Measurements from ENCODE around the gene DLGAP4.

Gene DLGAP4

GRCh38 chr20:36322131-36322530, 16.0 kb downstream of the DLGAP4 start:
- no peaks in the 10 kb centered on the region for H3K36me3 ChIP-seq (ENCODE audit: insufficient read depth, insufficient read length, low read length)
- H3K4me3 ChIP-seq (ENCODE audit: insufficient read length, low read depth) = no peak overlapping the region
- 0 out of 2 replicates have a peak, but pooled peaks cover 5% of the 10 kb centered on the region for H3K9me3 ChIP-seq (ENCODE audit: insufficient read depth, low read length)
- TF ChIP-seq YY1 (IDR thresholded peaks at IDR 0.05; ENCODE audit: insufficient read depth, insufficient read length) (no peak), ZNF274 (IDR thresholded peaks at IDR 0.05; ENCODE audit: low read depth, low read length) (no peak), SUZ12 (IDR thresholded peaks at IDR 0.05; ENCODE audit: extremely low read depth, insufficient read depth, insufficient read length) (no peak)
- no peaks in the 10 kb centered on the region for H3K27me3 ChIP-seq (ENCODE audit: insufficient read depth, insufficient read length)
- DNase-seq (ENCODE audit: low read depth, low spot score) = no peak
- no peak overlapping the region for H3K9ac ChIP-seq (ENCODE audit: insufficient read length, low read depth)
- H3K4me1 ChIP-seq (ENCODE audit: insufficient read depth, insufficient read length) = peaks cover 19% of the 10 kb centered on the region

DNA sequence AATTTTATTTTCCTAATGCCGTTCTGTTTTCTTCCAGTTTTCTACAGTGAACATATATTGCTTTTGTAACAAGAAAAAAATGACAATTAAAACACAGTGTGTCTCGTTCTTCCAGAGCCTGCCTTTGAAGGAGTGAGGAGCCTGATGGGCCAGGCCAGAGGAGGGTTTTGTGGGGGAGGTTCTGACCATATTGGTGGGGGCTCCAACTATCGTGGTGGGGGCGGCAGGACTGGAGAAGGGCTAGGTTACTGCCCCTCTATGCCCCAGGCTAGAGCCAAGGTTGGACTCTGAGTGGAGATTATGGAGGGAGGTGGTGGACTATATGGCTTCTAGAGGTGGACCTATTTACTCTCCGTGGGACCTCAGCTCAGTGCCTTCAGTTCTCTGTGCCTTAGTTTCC, 24.0 kb downstream of the DLGAP4 start:
- Histone ChIP-seq H3K36me3 (ENCODE audit: insufficient read depth, insufficient read length, low read length) (no peaks in the 10 kb centered on the region), H3K4me3 (ENCODE audit: insufficient read length, low read depth) (no peak overlapping the region), H3K9me3 (ENCODE audit: insufficient read depth, low read length) (0 out of 2 replicates have a peak, but pooled peaks cover 4% of the 10 kb centered on the region), H3K4me1 (ENCODE audit: insufficient read depth, insufficient read length) (peaks cover 38% of the 10 kb centered on the region), H3K27me3 (ENCODE audit: insufficient read depth, insufficient read length) (no peaks in the 10 kb centered on the region), H3K9ac (ENCODE audit: insufficient read length, low read depth) (no peak overlapping the region)
- TF ChIP-seq YY1 (IDR thresholded peaks at IDR 0.05; ENCODE audit: insufficient read depth, insufficient read length) (no peak), ZNF274 (IDR thresholded peaks at IDR 0.05; ENCODE audit: low read depth, low read length) (no peak), SUZ12 (IDR thresholded peaks at IDR 0.05; ENCODE audit: extremely low read depth, insufficient read depth, insufficient read length) (no peak)
- no peak for DNase-seq (ENCODE audit: low read depth, low spot score)

GRCh38 chr20:36331209-36331608, 25.1 kb downstream of the DLGAP4 start:
- TF ChIP-seq SUZ12 (IDR thresholded peaks at IDR 0.05; ENCODE audit: extremely low read depth, insufficient read depth, insufficient read length) (no peak), YY1 (IDR thresholded peaks at IDR 0.05; ENCODE audit: insufficient read depth, insufficient read length) (no peak), ZNF274 (IDR thresholded peaks at IDR 0.05; ENCODE audit: low read depth, low read length) (no peak)
- DNase-seq (ENCODE audit: low read depth, low spot score) = no peak
- Histone ChIP-seq H3K36me3 (ENCODE audit: insufficient read depth, insufficient read length, low read length) (no peaks in the 10 kb centered on the region), H3K4me1 (ENCODE audit: insufficient read depth, insufficient read length) (peaks cover 38% of the 10 kb centered on the region), H3K4me3 (ENCODE audit: insufficient read length, low read depth) (no peak overlapping the region), H3K9ac (ENCODE audit: insufficient read length, low read depth) (no peak overlapping the region), H3K27me3 (ENCODE audit: insufficient read depth, insufficient read length) (no peaks in the 10 kb centered on the region), H3K9me3 (ENCODE audit: insufficient read depth, low read length) (no peaks in the 10 kb centered on the region)

- DNase-seq (ENCODE audit: low read depth, low spot score) = no peak
- no peak overlapping the region for H3K4me3 ChIP-seq (ENCODE audit: insufficient read length, low read depth)
- H3K27me3 ChIP-seq (ENCODE audit: insufficient read depth, insufficient read length) = no peaks in the 10 kb centered on the region
- H3K36me3 ChIP-seq (ENCODE audit: insufficient read depth, insufficient read length, low read length) = no peaks in the 10 kb centered on the region
- H3K9ac ChIP-seq (ENCODE audit: insufficient read length, low read depth) = no peak overlapping the region
- no peaks in the 10 kb centered on the region for H3K9me3 ChIP-seq (ENCODE audit: insufficient read depth, low read length)
- TF ChIP-seq ZNF274 (IDR thresholded peaks at IDR 0.05; ENCODE audit: low read depth, low read length) (no peak), SUZ12 (IDR thresholded peaks at IDR 0.05; ENCODE audit: extremely low read depth, insufficient read depth, insufficient read length) (no peak), YY1 (IDR thresholded peaks at IDR 0.05; ENCODE audit: insufficient read depth, insufficient read length) (no peak)
- H3K4me1 ChIP-seq (ENCODE audit: insufficient read depth, insufficient read length) = peaks cover 52% of the 10 kb centered on the region
Measured at GRCh38 chr20:36333841-36334240, 27.7 kb downstream of the DLGAP4 start.

DNA sequence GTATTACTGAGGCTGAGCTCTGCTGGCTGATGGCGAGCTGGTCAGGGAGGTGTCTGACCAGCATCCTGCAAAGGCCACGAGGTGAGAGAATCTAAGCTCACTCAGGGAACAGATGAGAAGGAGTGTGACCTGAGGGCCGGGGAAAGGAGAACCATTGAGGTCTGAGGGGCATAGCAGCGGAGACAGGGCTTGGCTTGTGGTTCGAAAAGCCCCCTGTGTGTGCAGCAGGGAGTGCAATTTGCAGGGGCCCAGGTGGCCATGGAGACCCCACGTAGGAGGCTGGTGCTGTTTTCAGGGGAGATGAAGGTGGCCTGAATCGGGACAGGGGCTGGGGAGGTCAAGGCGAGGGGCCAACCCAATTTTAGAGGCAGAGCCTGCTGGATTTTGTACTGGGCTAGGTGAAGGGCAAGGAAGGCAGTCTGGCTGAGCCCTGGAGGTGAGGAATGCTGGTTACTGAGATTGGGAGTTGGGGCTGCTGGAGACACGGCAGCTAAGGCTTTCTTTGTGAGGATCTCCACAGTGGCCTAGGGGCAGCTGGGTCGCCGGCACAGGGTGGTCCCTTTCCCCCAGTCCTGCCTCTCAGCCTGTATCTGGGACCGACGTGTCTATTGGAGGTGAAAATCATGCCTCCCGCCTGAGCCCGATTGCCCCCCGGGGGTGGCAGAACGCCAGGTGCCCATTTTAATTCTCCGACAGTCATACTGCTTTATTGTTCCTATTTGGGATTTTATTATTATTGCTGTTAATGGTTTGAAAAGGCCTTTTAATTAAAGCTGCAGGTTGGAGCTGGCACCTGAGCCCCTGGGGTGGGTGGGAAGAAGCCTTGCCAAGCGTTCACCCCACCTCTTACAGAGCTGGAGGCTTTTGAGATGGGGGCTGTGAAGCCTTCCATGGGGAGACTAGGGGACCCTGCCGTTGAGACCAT, 28.4 kb downstream of the DLGAP4 start:
- no peak for DNase-seq (ENCODE audit: low read depth, low spot score)
- no peaks in the 10 kb centered on the region for H3K9me3 ChIP-seq (ENCODE audit: insufficient read depth, low read length)
- H3K9ac ChIP-seq (ENCODE audit: insufficient read length, low read depth) = no peak overlapping the region
- TF ChIP-seq SUZ12 (IDR thresholded peaks at IDR 0.05; ENCODE audit: extremely low read depth, insufficient read depth, insufficient read length) (no peak), YY1 (IDR thresholded peaks at IDR 0.05; ENCODE audit: insufficient read depth, insufficient read length) (no peak), ZNF274 (IDR thresholded peaks at IDR 0.05; ENCODE audit: low read depth, low read length) (no peak)
- H3K27me3 ChIP-seq (ENCODE audit: insufficient read depth, insufficient read length) = no peaks in the 10 kb centered on the region
- H3K4me1 ChIP-seq (ENCODE audit: insufficient read depth, insufficient read length) = peaks cover 50% of the 10 kb centered on the region
- no peaks in the 10 kb centered on the region for H3K36me3 ChIP-seq (ENCODE audit: insufficient read depth, insufficient read length, low read length)
- H3K4me3 ChIP-seq (ENCODE audit: insufficient read length, low read depth) = no peak overlapping the region

DNA sequence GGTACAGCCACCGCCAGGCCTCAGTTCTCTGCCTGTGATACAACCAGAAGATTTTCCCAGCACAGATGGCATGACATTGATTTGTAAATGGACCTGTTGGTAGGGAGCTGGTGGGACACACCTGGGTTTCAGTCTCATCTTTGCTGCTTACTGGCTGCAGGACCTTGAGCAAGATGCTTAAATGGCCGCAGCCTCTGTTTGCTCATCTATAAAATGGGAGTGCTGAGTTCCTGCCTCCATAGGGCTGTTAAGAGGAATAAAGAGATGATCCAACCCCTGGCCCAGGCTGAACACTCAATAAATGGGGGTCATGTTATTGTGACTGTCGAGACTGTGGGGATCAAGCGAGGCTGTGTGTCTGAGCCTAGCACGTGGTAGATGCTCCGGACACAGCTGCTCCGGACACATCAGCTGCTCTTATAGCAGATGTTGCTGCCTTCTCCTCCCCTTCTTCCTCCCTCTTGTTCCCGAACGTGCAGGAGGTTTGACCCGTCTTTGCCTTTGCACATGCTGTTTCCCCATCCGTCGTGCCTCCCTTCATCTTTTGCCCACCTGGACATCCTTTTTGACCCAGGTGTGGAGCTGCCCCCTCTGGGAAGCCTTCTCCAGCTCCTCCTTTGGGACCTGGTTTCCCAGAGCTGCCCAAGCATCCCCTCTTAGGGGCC, 29.2 kb downstream of the DLGAP4 start:
- H3K4me1 ChIP-seq (ENCODE audit: insufficient read depth, insufficient read length) = peaks cover 48% of the 10 kb centered on the region
- H3K4me3 ChIP-seq (ENCODE audit: insufficient read length, low read depth) = no peak overlapping the region
- no peaks in the 10 kb centered on the region for H3K9me3 ChIP-seq (ENCODE audit: insufficient read depth, low read length)
- TF ChIP-seq ZNF274 (IDR thresholded peaks at IDR 0.05; ENCODE audit: low read depth, low read length) (no peak), YY1 (IDR thresholded peaks at IDR 0.05; ENCODE audit: insufficient read depth, insufficient read length) (no peak), SUZ12 (IDR thresholded peaks at IDR 0.05; ENCODE audit: extremely low read depth, insufficient read depth, insufficient read length) (no peak)
- no peak for DNase-seq (ENCODE audit: low read depth, low spot score)
- H3K27me3 ChIP-seq (ENCODE audit: insufficient read depth, insufficient read length) = no peaks in the 10 kb centered on the region
- no peak overlapping the region for H3K9ac ChIP-seq (ENCODE audit: insufficient read length, low read depth)
- H3K36me3 ChIP-seq (ENCODE audit: insufficient read depth, insufficient read length, low read length) = no peaks in the 10 kb centered on the region

GRCh38 chr20:36336204-36336603, 30.1 kb downstream of the DLGAP4 start:
- Histone ChIP-seq H3K4me3 (ENCODE audit: insufficient read length, low read depth) (no peak overlapping the region), H3K27me3 (ENCODE audit: insufficient read depth, insufficient read length) (no peaks in the 10 kb centered on the region), H3K4me1 (ENCODE audit: insufficient read depth, insufficient read length) (peaks cover 49% of the 10 kb centered on the region), H3K36me3 (ENCODE audit: insufficient read depth, insufficient read length, low read length) (no peaks in the 10 kb centered on the region), H3K9me3 (ENCODE audit: insufficient read depth, low read length) (no peaks in the 10 kb centered on the region), H3K9ac (ENCODE audit: insufficient read length, low read depth) (no peak overlapping the region)
- no peak for DNase-seq (ENCODE audit: low read depth, low spot score)
- TF ChIP-seq ZNF274 (IDR thresholded peaks at IDR 0.05; ENCODE audit: low read depth, low read length) = no peak
- TF ChIP-seq SUZ12 (IDR thresholded peaks at IDR 0.05; ENCODE audit: extremely low read depth, insufficient read depth, insufficient read length) = no peak
- TF ChIP-seq YY1 (IDR thresholded peaks at IDR 0.05; ENCODE audit: insufficient read depth, insufficient read length) = no peak
